Measurements from ENCODE around the gene GBP1.

The GBP1 gene

DNA sequence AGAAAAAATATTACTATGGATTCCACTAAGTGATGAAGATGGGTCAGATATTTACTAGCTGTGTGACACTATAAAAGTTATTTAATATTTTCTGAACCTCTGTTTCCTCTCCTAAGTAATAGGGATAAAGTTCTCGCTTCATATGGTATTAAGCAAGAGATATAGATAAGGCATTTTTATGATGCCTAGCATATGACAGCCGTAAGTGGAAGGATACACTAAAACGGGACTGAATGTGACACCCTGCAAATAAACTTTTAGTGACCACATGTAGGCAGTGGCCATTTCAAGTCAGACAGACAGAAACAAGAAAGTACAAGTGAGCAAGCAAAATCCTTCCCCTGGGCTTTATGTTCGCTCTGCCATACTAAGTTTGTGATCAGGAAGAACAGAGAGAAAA, 56.5 kb downstream of the GBP1 start:
- DNase-seq (ENCODE audit: low read depth) = no peak
- H3K4me3 ChIP-seq (ENCODE audit: low read depth, low read length) = no peak overlapping the region
- TF ChIP-seq, protein P1, sequence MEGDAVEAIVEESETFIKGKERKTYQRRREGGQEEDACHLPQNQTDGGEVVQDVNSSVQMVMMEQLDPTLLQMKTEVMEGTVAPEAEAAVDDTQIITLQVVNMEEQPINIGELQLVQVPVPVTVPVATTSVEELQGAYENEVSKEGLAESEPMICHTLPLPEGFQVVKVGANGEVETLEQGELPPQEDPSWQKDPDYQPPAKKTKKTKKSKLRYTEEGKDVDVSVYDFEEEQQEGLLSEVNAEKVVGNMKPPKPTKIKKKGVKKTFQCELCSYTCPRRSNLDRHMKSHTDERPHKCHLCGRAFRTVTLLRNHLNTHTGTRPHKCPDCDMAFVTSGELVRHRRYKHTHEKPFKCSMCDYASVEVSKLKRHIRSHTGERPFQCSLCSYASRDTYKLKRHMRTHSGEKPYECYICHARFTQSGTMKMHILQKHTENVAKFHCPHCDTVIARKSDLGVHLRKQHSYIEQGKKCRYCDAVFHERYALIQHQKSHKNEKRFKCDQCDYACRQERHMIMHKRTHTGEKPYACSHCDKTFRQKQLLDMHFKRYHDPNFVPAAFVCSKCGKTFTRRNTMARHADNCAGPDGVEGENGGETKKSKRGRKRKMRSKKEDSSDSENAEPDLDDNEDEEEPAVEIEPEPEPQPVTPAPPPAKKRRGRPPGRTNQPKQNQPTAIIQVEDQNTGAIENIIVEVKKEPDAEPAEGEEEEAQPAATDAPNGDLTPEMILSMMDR (conservative IDR thresholded peaks at IDR 0.05; ENCODE audit: low read depth, low read length) = no peak

DNA sequence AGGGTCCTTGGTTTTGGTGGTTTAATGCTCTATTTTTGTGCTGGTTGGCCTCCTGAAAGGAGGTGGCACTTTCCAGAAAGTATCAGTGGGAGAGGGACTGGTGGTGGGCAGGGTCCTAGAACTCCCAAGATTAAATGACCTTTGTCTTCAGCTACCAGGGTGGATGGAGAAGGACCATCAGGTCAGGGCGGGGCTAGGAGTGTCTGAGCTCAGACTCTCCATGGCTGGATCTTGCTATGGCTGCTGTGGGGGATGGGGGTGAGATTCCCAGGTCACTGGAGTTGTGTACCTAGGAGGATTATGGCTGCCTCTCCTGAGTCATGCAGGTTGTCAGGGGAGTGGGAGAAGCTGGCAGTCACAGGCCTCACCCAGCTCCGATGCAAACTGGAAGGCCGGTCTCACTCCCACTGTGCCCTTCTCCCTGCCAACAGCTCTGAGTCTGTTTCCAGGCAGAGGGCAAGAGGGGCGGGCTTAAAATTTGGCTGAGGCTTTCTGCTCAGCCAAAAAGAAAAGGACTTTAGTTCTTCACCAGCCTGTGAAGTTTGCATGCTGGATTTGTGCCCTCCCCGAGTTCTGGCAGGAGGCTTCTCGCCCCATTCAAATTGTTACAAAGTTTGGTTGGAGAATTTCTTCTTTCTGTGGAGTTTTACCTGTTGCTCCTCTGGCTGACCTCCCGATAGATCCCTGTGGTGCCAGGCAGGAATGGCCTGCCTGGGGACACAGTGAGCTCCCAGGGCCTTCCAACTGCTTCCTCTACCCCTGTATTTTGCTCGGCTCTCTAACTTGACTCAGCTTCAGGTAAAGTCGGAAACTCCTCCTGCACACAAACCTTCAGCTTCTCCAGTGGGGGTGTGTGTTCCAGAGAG, 59.5 kb downstream of the GBP1 start:
- no peak for DNase-seq (ENCODE audit: low read depth)
- no peak overlapping the region for H3K4me3 ChIP-seq (ENCODE audit: low read depth, low read length)
- TF ChIP-seq, protein P1 (conservative IDR thresholded peaks at IDR 0.05; ENCODE audit: low read depth, low read length) = no peak

All from choroid plexus epithelial cell (primary cell).